Cardiac septum (tissue), 1 donor: ENCODE data around the gene TMEM170B. TPM values are rescaled to one million over a fixed set of nuclear protein-coding genes. Genes with fewer than 3 reads are reported as not detected.

Experiments
- total RNA-seq: library from RNA; stranded (reverse); fragmentation: NEBNext Ultra II Directional; extraction: Animal tissue kit (Norgen Biotek cat#: 25700); gene quantifications from one replicate; pipeline ENCODE4 v1.2.1, GENCODE V29; 2021
- donor health status: DM: no; HTN: no; CAD: no.

TMEM170B gene
- total RNA-seq, 1 donor from 2014 or later, result 4.2 TPM

Other genes starting within 250 kb of the TMEM170B start
- not detected for gene ADTRP, start 241.1 kb downstream of the TMEM170B start, total RNA-seq